ENCODE data around the gene FAM185A. TPM values are rescaled to one million over a fixed set of nuclear protein-coding genes. Genes with fewer than 3 reads are reported as not detected.

Gene FAM185A
- total RNA-seq, 4 donors from 2014 or later, result 8.3 to 19.5 (median 11.9) TPM

- intact Hi-C loops (cut with DNase I), result no loop called here
- Histone ChIP-seq H3K27ac (replicated peaks in 1 of 4) (no peak overlapping the region), H3K9me3 (no peaks in the 10 kb centered on the region), H3K36me3 (peaks cover 0 to 13% (median 2%) of the 10 kb centered on the region in 4 donors), H3K27me3 (no peaks in the 10 kb centered on the region), H3K4me1 (peaks cover 0 to 1% (median 0%) of the 10 kb centered on the region in 4 donors), H3K4me3 (no peak overlapping the region)
- WGBS, result 77% methylated on average over 4 of the region's 4 CpGs
- DNase-seq (ENCODE audit: extremely low spot score), result no peak
- TF ChIP-seq POLR2AphosphoS5 (IDR thresholded peaks at IDR 0.05) (no peak), POLR2A (IDR thresholded peaks at IDR 0.05; ENCODE audit: low read depth) (no peak), EP300 (IDR thresholded peaks at IDR 0.05) (no peak)
- TF ChIP-seq, protein P1, sequence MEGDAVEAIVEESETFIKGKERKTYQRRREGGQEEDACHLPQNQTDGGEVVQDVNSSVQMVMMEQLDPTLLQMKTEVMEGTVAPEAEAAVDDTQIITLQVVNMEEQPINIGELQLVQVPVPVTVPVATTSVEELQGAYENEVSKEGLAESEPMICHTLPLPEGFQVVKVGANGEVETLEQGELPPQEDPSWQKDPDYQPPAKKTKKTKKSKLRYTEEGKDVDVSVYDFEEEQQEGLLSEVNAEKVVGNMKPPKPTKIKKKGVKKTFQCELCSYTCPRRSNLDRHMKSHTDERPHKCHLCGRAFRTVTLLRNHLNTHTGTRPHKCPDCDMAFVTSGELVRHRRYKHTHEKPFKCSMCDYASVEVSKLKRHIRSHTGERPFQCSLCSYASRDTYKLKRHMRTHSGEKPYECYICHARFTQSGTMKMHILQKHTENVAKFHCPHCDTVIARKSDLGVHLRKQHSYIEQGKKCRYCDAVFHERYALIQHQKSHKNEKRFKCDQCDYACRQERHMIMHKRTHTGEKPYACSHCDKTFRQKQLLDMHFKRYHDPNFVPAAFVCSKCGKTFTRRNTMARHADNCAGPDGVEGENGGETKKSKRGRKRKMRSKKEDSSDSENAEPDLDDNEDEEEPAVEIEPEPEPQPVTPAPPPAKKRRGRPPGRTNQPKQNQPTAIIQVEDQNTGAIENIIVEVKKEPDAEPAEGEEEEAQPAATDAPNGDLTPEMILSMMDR (IDR thresholded peaks at IDR 0.05), result no peak
These were observed 69.1 kb downstream of the FAM185A start for GRCh38 chr7:102817616-102818573.

GRCh38 chr7:102819151-102819550 lies 70.4 kb downstream of the FAM185A start:
- WGBS, result 45% methylated on average over 2 of the region's 2 CpGs
- no peak overlapping the region for H3K27ac ChIP-seq (replicated peaks in 1 of 4)
- no peaks in the 10 kb centered on the region for H3K9me3 ChIP-seq
- no peak overlapping the region for H3K4me3 ChIP-seq
- intact Hi-C loops (cut with DNase I), result no loop called here
- no peaks in the 10 kb centered on the region for H3K27me3 ChIP-seq
- peaks cover 0 to 13% (median 2%) of the 10 kb centered on the region in 4 donors for H3K36me3 ChIP-seq
- TF ChIP-seq EP300 (IDR thresholded peaks at IDR 0.05) (no peak), POLR2A (IDR thresholded peaks at IDR 0.05; ENCODE audit: low read depth) (no peak), POLR2AphosphoS5 (IDR thresholded peaks at IDR 0.05) (no peak)
- TF ChIP-seq, protein P1 (IDR thresholded peaks at IDR 0.05), result no peak
- peaks cover 0 to 9% (median 4%) of the 10 kb centered on the region in 4 donors for H3K4me1 ChIP-seq
- DNase-seq (ENCODE audit: extremely low spot score), result no peak

DNA sequence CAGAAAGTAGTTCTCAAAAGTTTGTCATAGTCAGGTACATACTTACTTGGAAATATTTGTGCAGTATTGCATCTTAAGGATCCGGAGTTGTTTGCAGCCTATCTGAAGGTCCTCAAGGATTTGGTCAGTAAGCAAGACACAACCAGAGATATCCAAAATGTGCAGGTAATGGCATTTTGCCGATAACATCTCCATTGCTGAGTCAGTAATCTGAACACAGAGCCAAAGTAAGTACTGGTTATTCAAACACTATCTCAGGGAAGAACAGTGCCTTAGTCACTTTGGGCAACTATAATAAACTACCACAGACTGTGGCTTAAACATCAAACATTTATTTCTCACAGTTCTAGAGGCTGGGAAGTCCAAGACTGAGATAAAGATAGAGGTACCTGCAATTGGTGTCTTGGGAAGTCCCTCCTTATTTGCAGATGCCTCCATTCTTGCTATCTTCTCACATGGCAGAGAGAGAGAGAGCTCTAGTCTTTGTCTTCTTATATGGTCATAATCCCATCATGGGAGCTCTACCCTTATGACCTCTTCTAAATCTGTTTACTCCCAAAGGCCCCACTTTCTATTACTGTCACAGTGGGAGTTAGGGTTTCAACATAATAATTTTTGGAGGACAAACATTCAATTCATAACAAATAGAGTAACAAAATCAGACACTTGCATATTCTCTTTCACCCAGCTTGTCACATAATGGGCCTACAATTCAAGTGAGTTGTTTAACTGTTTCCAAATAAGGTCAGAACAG lies 73.4 kb downstream of the FAM185A start:
- no peak overlapping the region for H3K4me3 ChIP-seq
- no peaks in the 10 kb centered on the region for H3K27me3 ChIP-seq
- WGBS, result 100% methylated on average over 2 of the region's 2 CpGs
- TF ChIP-seq, protein P1 (IDR thresholded peaks at IDR 0.05), result no peak
- TF ChIP-seq POLR2AphosphoS5 (IDR thresholded peaks at IDR 0.05), result no peak
- no peak for TF ChIP-seq EP300 (IDR thresholded peaks at IDR 0.05)
- no peak for TF ChIP-seq POLR2A (IDR thresholded peaks at IDR 0.05; ENCODE audit: low read depth)
- no peak for DNase-seq (ENCODE audit: extremely low spot score)
- peaks cover 0 to 17% (median 4%) of the 10 kb centered on the region in 4 donors for H3K36me3 ChIP-seq
- H3K9me3 ChIP-seq, result no peaks in the 10 kb centered on the region
- intact Hi-C loops (cut with DNase I), result no loop called here
- peaks cover 0 to 9% (median 4%) of the 10 kb centered on the region in 4 donors for H3K4me1 ChIP-seq
- no peak overlapping the region for H3K27ac ChIP-seq (replicated peaks in 1 of 4)

GRCh38 chr7:102823390-102824119 lies 74.8 kb downstream of the FAM185A start:
- TF ChIP-seq POLR2A (IDR thresholded peaks at IDR 0.05; ENCODE audit: low read depth) (no peak), EP300 (IDR thresholded peaks at IDR 0.05) (no peak), POLR2AphosphoS5 (IDR thresholded peaks at IDR 0.05) (no peak)
- TF ChIP-seq, protein P1 (IDR thresholded peaks at IDR 0.05), result no peak
- no peak for DNase-seq (ENCODE audit: extremely low spot score)
- H3K9me3 ChIP-seq, result no peaks in the 10 kb centered on the region
- intact Hi-C loops (cut with DNase I), result no loop called here
- H3K4me3 ChIP-seq, result no peak overlapping the region
- 38% methylated on average over 6 of the region's 6 CpGs for WGBS
- H3K4me1 ChIP-seq, result peaks cover 0 to 9% (median 4%) of the 10 kb centered on the region in 4 donors
- peaks cover 0 to 25% (median 5%) of the 10 kb centered on the region in 4 donors for H3K36me3 ChIP-seq
- no peaks in the 10 kb centered on the region for H3K27me3 ChIP-seq
- no peak overlapping the region for H3K27ac ChIP-seq (replicated peaks in 1 of 4)
